Natural killer cell (primary cell): Measurements from ENCODE around the gene PVR. TPM values are rescaled to one million over a fixed set of nuclear protein-coding genes. Genes with fewer than 3 reads are reported as not detected.

ENCODE experiments used
- ATAC-seq, 3 donors: fragments of 150-1000 bp in 2 of 3; fragments of 200-7000 bp in 1 of 3; cut with Tn5 transposase; 1 replicate in 1 of 3; 2 replicates in 2 of 3; pipeline ENCODE4 v1.10.0; 2021; ENCODE audit warnings: mild to moderate bottlenecking in 2 of 3, moderate library complexity in 2 of 3
- DNase-seq, 2 donors: peaks; one replicate each; pipeline versions ENCODE4 v3.0.0 to v3.0.0-alpha.2; 2013 to 2021; ENCODE audit warnings: mixed read lengths in 1 of 2
- H3K27ac ChIP-seq: one replicate; pipeline ENCODE4 v1.5.1; 2013; ENCODE audit warnings: mild to moderate bottlenecking, low read length
- H3K27me3 ChIP-seq: one replicate; pipeline ENCODE4 v1.6.1; 2013; ENCODE audit warnings: low read length; ENCODE audit not compliant: control insufficient read depth, insufficient read depth
- H3K36me3 ChIP-seq: one replicate; pipeline ENCODE4 v1.6.1; 2013; ENCODE audit warnings: low read length; ENCODE audit not compliant: control insufficient read depth, insufficient read depth
- H3K4me1 ChIP-seq: one replicate; pipeline ENCODE4 v1.6.1; 2013; ENCODE audit warnings: low read length; ENCODE audit not compliant: control insufficient read depth, insufficient read depth
- H3K4me3 ChIP-seq: one replicate; pipeline ENCODE4 v1.5.1; 2013; ENCODE audit warnings: low read length
- H3K9me3 ChIP-seq: one replicate; pipeline ENCODE4 v1.6.1; 2013; ENCODE audit warnings: low read length; ENCODE audit not compliant: control insufficient read depth, insufficient read depth
- H3K27ac Mint-ChIP-seq, 2 donors: one replicate each; pipeline ENCODE4 v1.8.0; 2022; ENCODE audit warnings: mild to moderate bottlenecking in 2 of 2, mixed read lengths in 2 of 2, moderate library complexity in 1 of 2
- H3K27me3 Mint-ChIP-seq, 2 donors: one replicate each; pipeline ENCODE4 v1.8.0; 2022; ENCODE audit warnings: low read depth in 2 of 2, mixed read lengths in 2 of 2
- H3K36me3 Mint-ChIP-seq: one replicate; pipeline ENCODE4 v1.8.0; 2022; ENCODE audit warnings: mixed read lengths
- H3K4me1 Mint-ChIP-seq, 2 donors: one replicate each; pipeline ENCODE4 v1.8.0; 2022; ENCODE audit warnings: mixed read lengths in 2 of 2
- H3K4me3 Mint-ChIP-seq: one replicate; pipeline ENCODE4 v1.8.0; 2022; ENCODE audit warnings: mild to moderate bottlenecking, moderate library complexity, mixed read lengths
- H3K9me3 Mint-ChIP-seq, 2 donors: one replicate each; pipeline ENCODE4 v1.8.0; 2022; ENCODE audit warnings: mixed read lengths in 2 of 2
- CTCF ChIP-seq: fragments of 200-600 bp; IDR thresholded peaks from one replicate; pipeline ENCODE4 v1.8.0; 2022; ENCODE audit warnings: antibody characterized with exemption
- WGBS: methylation state at CpG from one replicate; pipeline ENCODE4 v1.1.7; 2013; ENCODE audit warnings: missing lambda C conversion rate; ENCODE audit not compliant: insufficient coverage; 5-methylcytosine and 5-hydroxymethylcytosine counted together
- intact Hi-C: fragments of 100-400 bp; cut with micrococcal nuclease; formaldehyde crosslinking; loops from one replicate; pipeline ENCODE4 v1.14.2; 2022
- total RNA-seq, 4 donors: library from RNA; stranded (reverse); fragments of 120-200 nt in 1 of 4; gene quantifications; one replicate each; pipeline versions ENCODE4 v1.2.3 to v1.2.4, GENCODE V29; 2013 to 2022

The PVR gene
- total RNA-seq, 3 donors from 2014 or later (not counting 1 experiment from before 2014, with no cell fraction given), result 6.6 to 12.6 (median 7.9) TPM

- peak; percentile 78 to 97 (median 91) for ATAC-seq
- H3K4me1 ChIP-seq, result peaks cover 11% of the 10 kb centered on the region
- WGBS, result 36% methylated on average over 15 of the region's 16 CpGs
- H3K27ac ChIP-seq, result no peak overlapping the region
- H3K36me3 Mint-ChIP-seq, result no peaks in the 10 kb centered on the region
- no peak overlapping the region for H3K4me3 ChIP-seq
- H3K27ac Mint-ChIP-seq, result no peak overlapping the region
- H3K27me3 Mint-ChIP-seq, result no peaks in the 10 kb centered on the region
- H3K27me3 ChIP-seq, result no peaks in the 10 kb centered on the region
- H3K9me3 ChIP-seq, result no peaks in the 10 kb centered on the region
- DNase-seq, result peak; percentile 44 to 84
- H3K36me3 ChIP-seq, result peaks cover 2% of the 10 kb centered on the region
- no peaks in the 10 kb centered on the region for H3K9me3 Mint-ChIP-seq
- H3K4me3 Mint-ChIP-seq, result no peak overlapping the region
- peak; percentile 37 for TF ChIP-seq CTCF
- H3K4me1 Mint-ChIP-seq, result peaks cover 8% of the 10 kb centered on the region in 2 donors
- intact Hi-C loops, result no loop called here
These were observed 10.5 kb downstream of the PVR start for GRCh38 chr19:44653977-44654774.

- peaks cover 8% of the 10 kb centered on the region in 2 donors for H3K4me1 Mint-ChIP-seq
- peaks cover 11% of the 10 kb centered on the region for H3K4me1 ChIP-seq
- H3K9me3 Mint-ChIP-seq, result no peaks in the 10 kb centered on the region
- peak overlapping the region in 1 of 2 donors; percentile 6 for H3K27ac Mint-ChIP-seq
- peak; percentile 64 to 80 for DNase-seq
- intact Hi-C loops, result loop anchor here (1.0 kb wide), 2 partner anchors 80 to 86 kb away; no protein-coding TSS in a partner anchor
- H3K36me3 ChIP-seq, result peaks cover 2% of the 10 kb centered on the region
- ATAC-seq, result peak; percentile 71 to 81 (median 72)
- no peak overlapping the region for H3K4me3 ChIP-seq
- H3K27me3 ChIP-seq, result no peaks in the 10 kb centered on the region
- peak; percentile 94 for TF ChIP-seq CTCF
- no peak overlapping the region for H3K27ac ChIP-seq
- H3K4me3 Mint-ChIP-seq, result no peak overlapping the region
- 40% methylated on average over 25 of the region's 25 CpGs for WGBS
- H3K9me3 ChIP-seq, result no peaks in the 10 kb centered on the region
- no peaks in the 10 kb centered on the region for H3K27me3 Mint-ChIP-seq
- H3K36me3 Mint-ChIP-seq, result no peaks in the 10 kb centered on the region
These were observed 13.7 kb downstream of the PVR start for GRCh38 chr19:44657211-44657921.

- Mint-ChIP-seq H3K9me3 (no peaks in the 10 kb centered on the region), H3K4me3 (no peak overlapping the region), H3K27me3 (no peaks in the 10 kb centered on the region), H3K36me3 (no peaks in the 10 kb centered on the region), H3K27ac (no peak overlapping the region), H3K4me1 (peaks cover 8% of the 10 kb centered on the region in 2 donors)
- no peak for DNase-seq
- intact Hi-C loops, result no loop called here
- ATAC-seq, result no peak
- H3K27ac ChIP-seq, result no peak overlapping the region
- H3K4me1 ChIP-seq, result peaks cover 11% of the 10 kb centered on the region
- WGBS, result 93% methylated on average over 3 of the region's 3 CpGs
- no peaks in the 10 kb centered on the region for H3K9me3 ChIP-seq
- no peak for TF ChIP-seq CTCF
- H3K4me3 ChIP-seq, result no peak overlapping the region
- H3K36me3 ChIP-seq, result no peaks in the 10 kb centered on the region
- no peaks in the 10 kb centered on the region for H3K27me3 ChIP-seq
These were observed 14.5 kb downstream of the PVR start for GRCh38 chr19:44658069-44658733.
